MG63 (cell line): ENCODE results near the gene ACOT7. TPM values are rescaled to one million over a fixed set of nuclear protein-coding genes. Genes with fewer than 3 reads are reported as not detected.
A peak's percentile ranks its signal among the peaks of the same experiment; 100 is the strongest.
"Not testable (repeated sequence)": the region's sequence is repeated elsewhere in the genome, so short reads cannot be mapped to it uniquely, and the experiment has no call there.

Experiments
- DNase-seq: peaks from one replicate; pipeline ENCODE4 v3.0.0-alpha.2; 2020
- H3K27me3 ChIP-seq: fragments of 250-450 bp; sonication (Bioruptor Pico); 2 replicates; pipeline ENCODE4 v1.5.1; 2020; ENCODE audit warnings: mild to moderate bottlenecking, moderate library complexity
- H3K36me3 ChIP-seq: fragments of 250-450 bp; sonication (Bioruptor Pico); 2 replicates; pipeline ENCODE4 v1.5.1; 2020; ENCODE audit warnings: mild to moderate bottlenecking, moderate library complexity
- H3K4me3 ChIP-seq: fragments of 250-450 bp; sonication (Bioruptor Pico); 2 replicates; pipeline ENCODE4 v1.5.1; 2020; ENCODE audit warnings: mild to moderate bottlenecking, moderate library complexity
- H3K9me3 ChIP-seq: fragments of 250-450 bp; sonication (Bioruptor Pico); 2 replicates; pipeline ENCODE4 v1.5.1; 2020; ENCODE audit warnings: mild to moderate bottlenecking, moderate library complexity
- total RNA-seq: library from RNA; depleted of rRNA; stranded (reverse); fragments of >200 nt; shearing (Covaris generic); gene quantifications from 2 replicates; pipeline ENCODE4 v1.2.3, GENCODE V29; 2014; ENCODE audit warnings: low replicate concordance

Gene ACOT7
- total RNA-seq, 1 experiment from 2014 or later = 91.4 TPM

- peak; percentile 42 for DNase-seq
- H3K4me3 ChIP-seq = no peak overlapping the region
- H3K27me3 ChIP-seq = no peaks in the 10 kb centered on the region
Measured at GRCh38 chr1:6317098-6317760, 76.3 kb downstream of the ACOT7 start.

GRCh38 chr1:6316240-6317097, 77.1 kb downstream of the ACOT7 start:
- no peaks in the 10 kb centered on the region for H3K27me3 ChIP-seq
- H3K36me3 ChIP-seq = peaks cover 5% of the 10 kb centered on the region
- H3K4me3 ChIP-seq = no peak overlapping the region
- H3K9me3 ChIP-seq = no peaks in the 10 kb centered on the region
- no peak for DNase-seq

More at GRCh38 chr1:6317098-6317760, 76.3 kb downstream of the ACOT7 start:
- H3K36me3 ChIP-seq = peaks cover 5% of the 10 kb centered on the region
- no peaks in the 10 kb centered on the region for H3K9me3 ChIP-seq

- H3K27me3 ChIP-seq = no peaks in the 10 kb centered on the region
- no peaks in the 10 kb centered on the region for H3K9me3 ChIP-seq
- no peak overlapping the region for H3K4me3 ChIP-seq
- no peak for DNase-seq
- H3K36me3 ChIP-seq = peaks cover 5% of the 10 kb centered on the region
Measured at GRCh38 chr1:6314503-6314902, 79.1 kb downstream of the ACOT7 start.

GRCh38 chr1:6313393-6314200, 80.0 kb downstream of the ACOT7 start:
- DNase-seq = no peak
- peaks cover 5% of the 10 kb centered on the region for H3K36me3 ChIP-seq
- H3K27me3 ChIP-seq = no peaks in the 10 kb centered on the region
- H3K4me3 ChIP-seq = no peak overlapping the region
- no peaks in the 10 kb centered on the region for H3K9me3 ChIP-seq

GRCh38 chr1:6310116-6310848, 83.3 kb downstream of the ACOT7 start:
- Histone ChIP-seq H3K27me3 (no peaks in the 10 kb centered on the region), H3K4me3 (no peak overlapping the region), H3K9me3 (no peaks in the 10 kb centered on the region), H3K36me3 (no peaks in the 10 kb centered on the region)
- DNase-seq = no peak

GRCh38 chr1:6309564-6309963, 84.0 kb downstream of the ACOT7 start:
- no peak for DNase-seq
- H3K4me3 ChIP-seq = no peak overlapping the region

GRCh38 chr1:6308449-6308848, 85.1 kb downstream of the ACOT7 start:
- H3K27me3 ChIP-seq = no peaks in the 10 kb centered on the region
- no peak overlapping the region for H3K4me3 ChIP-seq

More at GRCh38 chr1:6309564-6309963, 84.0 kb downstream of the ACOT7 start:
- H3K27me3 ChIP-seq = no peaks in the 10 kb centered on the region
- no peaks in the 10 kb centered on the region for H3K9me3 ChIP-seq
- no peaks in the 10 kb centered on the region for H3K36me3 ChIP-seq

GRCh38 chr1:6307682-6308081, 85.9 kb downstream of the ACOT7 start:
- H3K4me3 ChIP-seq, DNase-seq, H3K9me3 ChIP-seq, H3K27me3 ChIP-seq, H3K36me3 ChIP-seq: not testable (repeated sequence)

More at GRCh38 chr1:6308449-6308848, 85.1 kb downstream of the ACOT7 start:
- DNase-seq = no peak
- H3K36me3 ChIP-seq = no peaks in the 10 kb centered on the region
- no peaks in the 10 kb centered on the region for H3K9me3 ChIP-seq

- no peak overlapping the region for H3K4me3 ChIP-seq
- no peaks in the 10 kb centered on the region for H3K9me3 ChIP-seq
- no peaks in the 10 kb centered on the region for H3K27me3 ChIP-seq
- DNase-seq = no peak
- H3K36me3 ChIP-seq = no peaks in the 10 kb centered on the region
Measured at GRCh38 chr1:6307099-6307498, 86.5 kb downstream of the ACOT7 start.

- DNase-seq = no peak
- Histone ChIP-seq H3K4me3 (no peak overlapping the region), H3K27me3 (no peaks in the 10 kb centered on the region), H3K36me3 (no peaks in the 10 kb centered on the region), H3K9me3 (no peaks in the 10 kb centered on the region)
Measured at GRCh38 chr1:6303397-6304012, 90.1 kb downstream of the ACOT7 start.

GRCh38 chr1:6302568-6302967, 91.0 kb downstream of the ACOT7 start:
- no peak for DNase-seq
- H3K9me3 ChIP-seq = no peaks in the 10 kb centered on the region

GRCh38 chr1:6301526-6301925, 92.0 kb downstream of the ACOT7 start:
- no peaks in the 10 kb centered on the region for H3K27me3 ChIP-seq
- no peak for DNase-seq
- H3K36me3 ChIP-seq = no peaks in the 10 kb centered on the region

More at GRCh38 chr1:6302568-6302967, 91.0 kb downstream of the ACOT7 start:
- Histone ChIP-seq H3K36me3 (no peaks in the 10 kb centered on the region), H3K27me3 (no peaks in the 10 kb centered on the region), H3K4me3 (no peak overlapping the region)

GRCh38 chr1:6300342-6301048, 93.1 kb downstream of the ACOT7 start:
- no peaks in the 10 kb centered on the region for H3K9me3 ChIP-seq
- DNase-seq = no peak
- no peak overlapping the region for H3K4me3 ChIP-seq
- H3K36me3 ChIP-seq = no peaks in the 10 kb centered on the region
- no peaks in the 10 kb centered on the region for H3K27me3 ChIP-seq

More at GRCh38 chr1:6301526-6301925, 92.0 kb downstream of the ACOT7 start:
- Histone ChIP-seq H3K4me3 (no peak overlapping the region), H3K9me3 (no peaks in the 10 kb centered on the region)

- no peaks in the 10 kb centered on the region for H3K36me3 ChIP-seq
- DNase-seq = no peak
Measured at GRCh38 chr1:6299557-6300165, 93.9 kb downstream of the ACOT7 start.

GRCh38 chr1:6298940-6299465, 94.6 kb downstream of the ACOT7 start:
- Histone ChIP-seq H3K9me3 (no peaks in the 10 kb centered on the region), H3K27me3 (no peaks in the 10 kb centered on the region), H3K4me3 (no peak overlapping the region), H3K36me3 (no peaks in the 10 kb centered on the region)
- no peak for DNase-seq

More at GRCh38 chr1:6299557-6300165, 93.9 kb downstream of the ACOT7 start:
- Histone ChIP-seq H3K4me3 (no peak overlapping the region), H3K9me3 (no peaks in the 10 kb centered on the region), H3K27me3 (no peaks in the 10 kb centered on the region)
